H1 (cell line): ENCODE measurements around the gene CREG2.

Experiments
- RNF2 ChIP-seq: fragments of 200-900, 300-1000 bp; sonication (generic); IDR thresholded peaks from 2 replicates; pipeline ENCODE4 v1.7.1; 2016; ENCODE audit warnings: borderline replicate concordance, low read depth, mild to moderate bottlenecking, antibody characterized with exemption, low read length; ENCODE audit not compliant: poor library complexity, severe bottlenecking; ENCODE audit errors: missing control alignments
- TF ChIP-seq, protein P1 (sequence below), 3 experiments: IDR thresholded peaks; 1 replicate in 2 of 3; 2 replicates in 1 of 3; pipeline versions ENCODE4 v1.5.1 to v1.6.1; 2011; ENCODE audit warnings: low read length in 3 of 3, mild to moderate bottlenecking in 3 of 3, inconsistent platforms in 2 of 3, low read depth in 1 of 3, moderate library complexity in 1 of 3; ENCODE audit not compliant: insufficient read depth in 1 of 3; ENCODE audit errors: control extremely low read depth in 1 of 3

DNA sequence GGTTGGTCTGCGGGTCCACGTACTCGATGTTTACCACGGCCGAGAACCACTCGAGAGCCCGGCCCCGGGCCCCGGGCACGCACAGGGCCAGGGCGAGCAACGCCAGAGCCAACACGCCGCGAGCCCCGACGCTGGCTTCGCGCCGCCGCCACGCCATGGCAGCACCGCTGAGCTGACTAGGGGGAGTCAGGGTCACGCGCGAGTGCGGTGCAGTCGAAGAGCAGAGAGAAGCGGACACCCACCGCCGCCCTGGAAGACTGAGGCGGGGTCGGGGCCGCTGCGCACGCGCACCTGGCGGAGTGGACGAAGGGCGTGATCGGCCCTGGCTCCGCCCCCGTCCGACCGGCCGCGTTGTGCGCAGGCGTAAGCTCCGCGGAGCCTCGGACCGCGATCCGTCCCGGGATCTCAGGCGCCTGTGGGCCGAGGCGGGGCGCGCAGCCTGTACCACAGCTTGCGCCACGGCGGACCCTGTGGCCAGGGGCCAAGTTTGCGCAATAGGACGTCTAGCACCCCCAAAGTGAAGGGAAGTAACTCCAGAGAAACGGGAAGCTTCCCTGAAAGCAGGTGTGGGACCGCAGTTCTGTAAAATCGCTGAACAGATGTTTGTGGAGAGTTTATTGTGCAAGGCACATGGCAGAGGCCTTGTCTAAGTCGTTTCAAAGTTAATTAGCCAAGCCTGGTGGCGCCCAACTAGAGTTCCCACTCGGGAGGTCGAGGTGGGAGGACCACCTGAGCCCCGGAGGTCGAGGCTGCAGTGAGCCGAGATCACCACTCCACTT is 78.7 kb downstream of the CREG2 start, which contains the start of gene RNF149:
- TF ChIP-seq RNF2, result no peak
- TF ChIP-seq, protein P1, sequence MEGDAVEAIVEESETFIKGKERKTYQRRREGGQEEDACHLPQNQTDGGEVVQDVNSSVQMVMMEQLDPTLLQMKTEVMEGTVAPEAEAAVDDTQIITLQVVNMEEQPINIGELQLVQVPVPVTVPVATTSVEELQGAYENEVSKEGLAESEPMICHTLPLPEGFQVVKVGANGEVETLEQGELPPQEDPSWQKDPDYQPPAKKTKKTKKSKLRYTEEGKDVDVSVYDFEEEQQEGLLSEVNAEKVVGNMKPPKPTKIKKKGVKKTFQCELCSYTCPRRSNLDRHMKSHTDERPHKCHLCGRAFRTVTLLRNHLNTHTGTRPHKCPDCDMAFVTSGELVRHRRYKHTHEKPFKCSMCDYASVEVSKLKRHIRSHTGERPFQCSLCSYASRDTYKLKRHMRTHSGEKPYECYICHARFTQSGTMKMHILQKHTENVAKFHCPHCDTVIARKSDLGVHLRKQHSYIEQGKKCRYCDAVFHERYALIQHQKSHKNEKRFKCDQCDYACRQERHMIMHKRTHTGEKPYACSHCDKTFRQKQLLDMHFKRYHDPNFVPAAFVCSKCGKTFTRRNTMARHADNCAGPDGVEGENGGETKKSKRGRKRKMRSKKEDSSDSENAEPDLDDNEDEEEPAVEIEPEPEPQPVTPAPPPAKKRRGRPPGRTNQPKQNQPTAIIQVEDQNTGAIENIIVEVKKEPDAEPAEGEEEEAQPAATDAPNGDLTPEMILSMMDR (IDR thresholded peaks at IDR 0.05; ENCODE audit: control extremely low read depth in 1 of 3, insufficient read depth in 1 of 3, low read depth in 1 of 3, low read length in 3 of 3), result no peak
